Vagina (tissue), 2 donors: ENCODE results near the gene PI4KA. TPM values are rescaled to one million over a fixed set of nuclear protein-coding genes. Genes with fewer than 3 reads are reported as not detected.
"Not testable (repeated sequence)": the region's sequence is repeated elsewhere in the genome, so short reads cannot be mapped to it uniquely, and the experiment has no call there.

Source experiments
- DNase-seq, 2 donors: peaks; one replicate each; pipeline ENCODE4 v3.0.0-alpha.2; 2017; ENCODE audit errors: extremely low spot score in 2 of 2
- H3K27ac ChIP-seq: fragments of 200-600 bp; sonication (generic); one replicate; pipeline ENCODE4 v1.5.1; 2019
- H3K27me3 ChIP-seq: fragments of 200-600 bp; sonication (generic); one replicate; pipeline ENCODE4 v1.5.1; 2019
- H3K36me3 ChIP-seq, 2 donors: fragments of 200-600 bp; sonication (generic); one replicate each; pipeline ENCODE4 v1.5.1; 2017 to 2019
- H3K4me1 ChIP-seq: fragments of 200-600 bp; sonication (generic); one replicate; pipeline ENCODE4 v1.5.1; 2019
- H3K4me3 ChIP-seq, 2 donors: fragments of 200-600 bp; sonication (generic); 1 replicate in 1 of 2; 2 replicates in 1 of 2; pipeline ENCODE4 v1.5.1; 2016 to 2019
- H3K9me3 ChIP-seq: fragments of 200-600 bp; sonication (generic); one replicate; pipeline ENCODE4 v1.5.1; 2019
- POLR2A ChIP-seq, 2 donors: fragments of 450-650 bp; IDR thresholded peaks; one replicate each; pipeline ENCODE4 v1.6.1; 2017; ENCODE audit warnings: antibody characterized with exemption in 2 of 2, mild to moderate bottlenecking in 2 of 2, moderate library complexity in 2 of 2
- POLR2AphosphoS5 ChIP-seq, 2 donors: sonication (generic); formaldehyde crosslinking; IDR thresholded peaks; one replicate each; pipeline ENCODE4 v1.9.0; 2017; ENCODE audit warnings: antibody characterized with exemption in 2 of 2, mild to moderate bottlenecking in 2 of 2, low read depth in 1 of 2; ENCODE audit not compliant: insufficient read depth in 1 of 2
- intact Hi-C: fragments of 100-400 bp; cut with DNase I; formaldehyde crosslinking; loops from one replicate; pipeline ENCODE4 v1.15.1; 2023
- total RNA-seq: library from RNA; depleted of rRNA; stranded (reverse); fragments of >200 nt; gene quantifications from one replicate; pipeline ENCODE4 v1.2.3, GENCODE V29; 2016
- TF ChIP-seq, protein P1 (sequence below), 3 experiments: fragments of 450-650 bp in 2 of 3; fragments of 200-600 bp in 1 of 3; sonication (generic) in 1 of 3; IDR thresholded peaks; one replicate each; pipeline ENCODE4 v1.5.1; 2017 to 2019; ENCODE audit warnings: antibody characterized with exemption in 3 of 3, mild to moderate bottlenecking in 2 of 3, moderate library complexity in 2 of 3

PI4KA gene
- total RNA-seq, 1 donor from 2014 or later = 135 TPM

DNA sequence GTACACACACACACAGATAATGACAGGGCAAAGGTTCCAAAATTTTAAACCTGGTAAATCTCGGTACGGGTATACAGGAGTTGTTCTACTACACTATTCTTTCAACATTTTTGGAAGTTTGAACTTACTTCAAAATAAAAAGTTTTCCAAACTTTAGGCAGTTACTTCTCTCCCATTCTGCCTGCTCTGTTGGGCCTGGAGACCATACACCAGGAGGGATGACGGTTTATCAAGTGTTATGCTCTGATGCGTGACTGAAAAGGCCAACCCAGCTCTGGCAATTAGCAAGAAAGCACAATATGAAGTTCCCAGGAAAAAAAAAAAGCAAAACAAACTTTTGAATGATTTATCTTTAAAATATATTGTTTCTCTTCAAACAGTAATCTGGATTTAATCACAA lies 83.7 kb downstream of the PI4KA start:
- Histone ChIP-seq H3K4me3 (no peak overlapping the region), H3K4me1 (peaks cover 27% of the 10 kb centered on the region), H3K27me3 (no peaks in the 10 kb centered on the region), H3K36me3 (no peaks in the 10 kb centered on the region), H3K9me3 (no peaks in the 10 kb centered on the region), H3K27ac (no peak overlapping the region)
- DNase-seq = no peak
- TF ChIP-seq POLR2A (IDR thresholded peaks at IDR 0.05) (no peak), POLR2AphosphoS5 (IDR thresholded peaks at IDR 0.05; ENCODE audit: insufficient read depth in 1 of 2, low read depth in 1 of 2) (no peak)
- TF ChIP-seq, protein P1, sequence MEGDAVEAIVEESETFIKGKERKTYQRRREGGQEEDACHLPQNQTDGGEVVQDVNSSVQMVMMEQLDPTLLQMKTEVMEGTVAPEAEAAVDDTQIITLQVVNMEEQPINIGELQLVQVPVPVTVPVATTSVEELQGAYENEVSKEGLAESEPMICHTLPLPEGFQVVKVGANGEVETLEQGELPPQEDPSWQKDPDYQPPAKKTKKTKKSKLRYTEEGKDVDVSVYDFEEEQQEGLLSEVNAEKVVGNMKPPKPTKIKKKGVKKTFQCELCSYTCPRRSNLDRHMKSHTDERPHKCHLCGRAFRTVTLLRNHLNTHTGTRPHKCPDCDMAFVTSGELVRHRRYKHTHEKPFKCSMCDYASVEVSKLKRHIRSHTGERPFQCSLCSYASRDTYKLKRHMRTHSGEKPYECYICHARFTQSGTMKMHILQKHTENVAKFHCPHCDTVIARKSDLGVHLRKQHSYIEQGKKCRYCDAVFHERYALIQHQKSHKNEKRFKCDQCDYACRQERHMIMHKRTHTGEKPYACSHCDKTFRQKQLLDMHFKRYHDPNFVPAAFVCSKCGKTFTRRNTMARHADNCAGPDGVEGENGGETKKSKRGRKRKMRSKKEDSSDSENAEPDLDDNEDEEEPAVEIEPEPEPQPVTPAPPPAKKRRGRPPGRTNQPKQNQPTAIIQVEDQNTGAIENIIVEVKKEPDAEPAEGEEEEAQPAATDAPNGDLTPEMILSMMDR (IDR thresholded peaks at IDR 0.05) = no peak
- intact Hi-C loops = no loop called here

DNA sequence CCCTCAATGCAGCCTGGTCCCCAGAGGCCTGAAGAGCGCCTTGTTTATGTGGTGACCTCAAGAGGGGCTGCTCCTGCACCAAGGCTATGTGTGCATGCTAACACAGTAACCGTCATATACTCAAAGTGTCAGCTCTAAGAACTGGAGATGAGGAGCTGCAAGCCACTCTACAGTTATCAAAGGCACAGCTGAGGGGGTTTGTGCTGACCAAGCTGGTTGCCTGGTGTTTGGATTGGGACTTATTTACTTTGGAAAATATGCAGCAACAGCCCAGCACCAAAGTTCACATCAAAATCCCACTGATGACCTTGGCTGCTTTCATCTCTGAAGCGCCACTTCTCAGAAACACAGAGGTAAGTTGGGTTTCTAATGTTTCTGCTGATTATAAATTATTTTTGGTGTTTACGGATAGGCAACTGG lies 84.8 kb downstream of the PI4KA start, which contains the start of gene SERPIND1:
TSS of gene SERPIND1 (plus strand) at position 321 of the 420 bp plus-strand sequence. CDS start 5,200 bp downstream, outside the sequence.
- H3K27ac ChIP-seq = no peak within 1 kb of the TSS
- H3K4me1 ChIP-seq = peaks cover 16% of the 10 kb centered on the region
- H3K27me3 ChIP-seq = no peaks in the 10 kb centered on the region
- H3K4me3 ChIP-seq = no peak within 1 kb of the TSS
- no peak for DNase-seq
- no peaks in the 10 kb centered on the region for H3K9me3 ChIP-seq
- intact Hi-C loops = no loop called here
- TF ChIP-seq POLR2A (IDR thresholded peaks at IDR 0.05) = no peak
- H3K36me3 ChIP-seq = no peaks in the 10 kb centered on the region

DNA sequence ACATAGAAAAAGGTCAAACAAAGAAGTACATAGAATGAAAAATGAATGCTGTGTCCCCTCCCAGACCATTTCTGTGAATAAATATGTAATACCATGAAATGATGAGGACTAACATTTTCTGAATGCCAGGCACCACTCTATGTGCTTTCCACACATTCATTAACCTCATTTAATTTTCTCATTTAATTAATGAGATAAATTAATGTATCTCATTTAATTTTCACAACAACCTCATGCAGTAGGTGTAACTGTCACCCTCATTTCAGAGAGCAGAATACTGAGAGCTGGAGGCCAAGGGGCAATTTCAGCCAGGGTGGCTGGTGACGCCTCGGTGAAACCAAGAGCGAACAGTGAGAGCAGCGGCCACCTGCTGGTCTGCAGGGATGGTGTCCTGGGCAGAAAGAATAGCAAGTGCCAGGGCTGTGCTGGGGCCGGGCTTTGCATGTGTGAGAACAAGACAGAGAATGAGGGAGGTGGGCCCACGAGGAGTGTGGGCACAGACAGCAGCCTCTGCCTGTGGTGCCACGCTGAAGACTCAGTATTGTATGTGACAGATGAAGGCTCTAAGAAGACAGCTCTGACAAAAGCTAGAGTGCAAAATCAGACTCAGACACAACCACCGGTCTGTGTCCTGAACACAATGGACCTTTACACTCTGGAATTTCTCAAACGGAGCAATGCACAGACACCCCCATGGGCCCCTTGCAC lies 86.5 kb downstream of the PI4KA start:
- Histone ChIP-seq H3K4me3 (no peak overlapping the region), H3K9me3 (no peaks in the 10 kb centered on the region), H3K4me1 (peaks cover under 1% of the 10 kb centered on the region), H3K36me3 (no peaks in the 10 kb centered on the region), H3K27me3 (no peaks in the 10 kb centered on the region), H3K27ac (no peak overlapping the region)
- TF ChIP-seq, protein P1 (IDR thresholded peaks at IDR 0.05) = no peak
- TF ChIP-seq POLR2AphosphoS5 (IDR thresholded peaks at IDR 0.05; ENCODE audit: insufficient read depth in 1 of 2, low read depth in 1 of 2) = no peak
- TF ChIP-seq POLR2A (IDR thresholded peaks at IDR 0.05) = no peak
- DNase-seq = no peak
- intact Hi-C loops = no loop called here

DNA sequence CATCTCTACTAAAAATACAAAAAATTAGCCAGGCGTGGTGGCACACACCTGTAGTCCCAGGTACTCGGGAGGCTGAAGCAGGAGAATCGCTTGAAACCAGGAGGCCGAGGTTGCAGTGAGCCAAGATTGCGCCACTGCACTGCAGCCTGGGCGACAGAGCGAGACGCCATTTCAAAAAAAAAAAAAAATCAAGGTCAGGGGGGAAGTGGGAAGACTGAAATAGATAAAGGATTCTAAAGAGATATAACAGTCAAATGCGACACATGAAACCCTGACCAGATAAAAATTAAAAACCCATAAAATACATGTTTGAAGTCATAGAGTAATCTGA lies 89.2 kb downstream of the PI4KA start:
- DNase-seq, H3K4me1 ChIP-seq, H3K27me3 ChIP-seq, intact Hi-C loops, H3K4me3 ChIP-seq, H3K27ac ChIP-seq, H3K9me3 ChIP-seq: not testable (repeated sequence)
- H3K36me3 ChIP-seq = peaks cover 0 to 15% of the 10 kb centered on the region in 2 donors

DNA sequence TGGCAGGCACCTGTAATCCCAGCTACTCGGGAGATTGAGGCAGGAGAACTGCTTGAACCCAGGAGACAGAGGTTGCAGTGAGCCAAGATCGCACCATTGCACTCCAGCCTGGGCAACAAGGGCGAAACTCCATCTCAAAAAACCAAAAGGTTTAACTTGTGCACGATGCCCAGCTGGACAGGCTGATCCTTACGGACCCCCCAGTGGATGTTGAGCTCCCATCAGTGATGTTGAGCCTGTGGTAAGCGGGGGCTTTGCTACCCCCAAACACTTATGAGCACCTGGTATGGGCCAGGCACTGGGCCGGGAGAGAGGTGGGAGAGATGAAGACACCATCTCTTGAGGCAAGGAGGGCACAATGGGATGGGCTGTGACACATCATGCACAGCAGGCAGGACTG lies 92.1 kb downstream of the PI4KA start:
- no peak for DNase-seq
- TF ChIP-seq POLR2AphosphoS5 (IDR thresholded peaks at IDR 0.05; ENCODE audit: insufficient read depth in 1 of 2, low read depth in 1 of 2) = no peak
- no peak for TF ChIP-seq POLR2A (IDR thresholded peaks at IDR 0.05)
- TF ChIP-seq, protein P1 (IDR thresholded peaks at IDR 0.05) = no peak
- H3K27ac ChIP-seq = no peak overlapping the region
- no peaks in the 10 kb centered on the region for H3K27me3 ChIP-seq
- no peaks in the 10 kb centered on the region for H3K4me1 ChIP-seq
- intact Hi-C loops = no loop called here
- peaks cover 0 to 37% of the 10 kb centered on the region in 2 donors for H3K36me3 ChIP-seq
- H3K9me3 ChIP-seq = no peaks in the 10 kb centered on the region
- H3K4me3 ChIP-seq = no peak overlapping the region

DNA sequence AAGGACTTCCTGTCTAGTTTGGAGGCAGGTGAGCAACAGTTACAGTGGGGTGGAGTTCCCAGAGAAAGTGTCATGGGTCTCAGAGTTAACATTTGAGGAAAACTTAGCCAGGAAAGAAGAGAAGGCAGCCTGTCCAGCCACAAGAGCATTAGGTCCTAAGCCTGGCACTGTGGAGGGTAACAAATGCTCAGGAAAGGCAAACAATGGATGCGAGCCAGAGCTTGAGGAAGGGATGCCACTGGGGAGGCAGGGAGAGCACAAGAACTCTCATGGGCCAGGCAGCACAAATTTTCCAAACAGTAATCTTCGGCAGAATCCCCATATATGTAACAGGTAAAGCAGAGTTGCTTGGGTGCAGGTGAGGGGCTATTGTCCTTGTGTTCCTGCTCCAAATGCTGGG lies 92.7 kb downstream of the PI4KA start:
- DNase-seq = no peak
- TF ChIP-seq, protein P1 (IDR thresholded peaks at IDR 0.05) = no peak
- TF ChIP-seq POLR2AphosphoS5 (IDR thresholded peaks at IDR 0.05; ENCODE audit: insufficient read depth in 1 of 2, low read depth in 1 of 2) = no peak
- no peak for TF ChIP-seq POLR2A (IDR thresholded peaks at IDR 0.05)
- peaks cover 0 to 43% of the 10 kb centered on the region in 2 donors for H3K36me3 ChIP-seq
- H3K27me3 ChIP-seq = no peaks in the 10 kb centered on the region
- H3K4me1 ChIP-seq = no peaks in the 10 kb centered on the region
- H3K27ac ChIP-seq = no peak overlapping the region
- intact Hi-C loops = no loop called here
- H3K4me3 ChIP-seq = no peak overlapping the region
- H3K9me3 ChIP-seq = no peaks in the 10 kb centered on the region
